HG03439 (cell line): ENCODE results near the gene RDH13.
"Not testable (repeated sequence)": the region's sequence is repeated elsewhere in the genome, so short reads cannot be mapped to it uniquely, and the experiment has no call there.

ENCODE experiments used
- ATAC-seq: cut with Tn5 transposase; IDR thresholded peaks from one replicate; pipeline ENCODE4 v1.9.1; 2021; ENCODE audit warnings: mild to moderate bottlenecking, moderate library complexity; ENCODE audit not compliant: unreplicated experiment

Gene RDH13

GRCh38 chr19:55048446-55048845, 14.5 kb downstream of the RDH13 start:
- no peak for ATAC-seq

- no peak for ATAC-seq
Measured at GRCh38 chr19:55047951-55048350, 15.0 kb downstream of the RDH13 start.

GRCh38 chr19:55046975-55047622, 15.8 kb downstream of the RDH13 start:
- ATAC-seq: no peak

- no peak for ATAC-seq
Measured at GRCh38 chr19:55044771-55045716, 17.9 kb downstream of the RDH13 start.

GRCh38 chr19:55044286-55044685, 18.7 kb downstream of the RDH13 start:
- no peak for ATAC-seq

GRCh38 chr19:55042688-55043087, 20.3 kb downstream of the RDH13 start:
- no peak for ATAC-seq

GRCh38 chr19:55042344-55042678, 20.6 kb downstream of the RDH13 start:
- ATAC-seq: no peak

GRCh38 chr19:55041627-55042343, 21.2 kb downstream of the RDH13 start:
- no peak for ATAC-seq

GRCh38 chr19:55041244-55041626, 21.7 kb downstream of the RDH13 start:
- ATAC-seq: no peak

- not testable (repeated sequence) for ATAC-seq
Measured at GRCh38 chr19:55040654-55041053, 22.3 kb downstream of the RDH13 start.

- ATAC-seq: not testable (repeated sequence)
Measured at GRCh38 chr19:55037603-55038002, 25.3 kb downstream of the RDH13 start.

- no peak for ATAC-seq
Measured at GRCh38 chr19:55036058-55036457, 26.9 kb downstream of the RDH13 start.

- ATAC-seq: no peak
Measured at GRCh38 chr19:55034751-55035150, 28.2 kb downstream of the RDH13 start.

GRCh38 chr19:55032976-55033643, 29.8 kb downstream of the RDH13 start:
- not testable (repeated sequence) for ATAC-seq

- no peak for ATAC-seq
Measured at GRCh38 chr19:55032170-55032800, 30.7 kb downstream of the RDH13 start.

- no peak for ATAC-seq
Measured at GRCh38 chr19:55031178-55031577, 31.8 kb downstream of the RDH13 start.

GRCh38 chr19:55028757-55029156, 34.2 kb downstream of the RDH13 start:
- no peak for ATAC-seq

- ATAC-seq: no peak
Measured at GRCh38 chr19:55027472-55028337, 35.2 kb downstream of the RDH13 start.

- not testable (repeated sequence) for ATAC-seq
Measured at GRCh38 chr19:55027140-55027471, 35.8 kb downstream of the RDH13 start.

- ATAC-seq: no peak
Measured at GRCh38 chr19:55024111-55024510, 38.8 kb downstream of the RDH13 start.
